ENCODE data around the gene IL22. TPM values are rescaled to one million over a fixed set of nuclear protein-coding genes. Genes with fewer than 3 reads are reported as not detected.

IL22 gene
- total RNA-seq, 1 experiment from 2014 or later: not detected

GRCh38 chr12:68264158-68264855, 10.9 kb upstream of the IL22 start:
- TF ChIP-seq GTF2I (CRISPR knock-in tag; conservative IDR thresholded peaks at IDR 0.05) (no peak), TEAD1 (CRISPR knock-in tag; IDR thresholded peaks at IDR 0.05) (no peak), IRF2 (CRISPR knock-in tag; IDR thresholded peaks at IDR 0.05; ENCODE audit: borderline replicate concordance, low read depth) (no peak), PREB (CRISPR knock-in tag; IDR thresholded peaks at IDR 0.05; ENCODE audit: borderline replicate concordance) (no peak)
- H3K27ac Mint-ChIP-seq: no peak overlapping the region

GRCh38 chr12:68263366-68263765, 10.0 kb upstream of the IL22 start:
- CTCF ChIA-PET: no interaction called here
- ATAC-seq: no peak
- Mint-ChIP-seq H3K4me3 (no peak overlapping the region), H3K9me3 (no peaks in the 10 kb centered on the region), H3K4me1 (peaks cover 17% of the 10 kb centered on the region), H3K36me3 (no peaks in the 10 kb centered on the region), H3K27me3 (ENCODE audit: low read depth) (no peaks in the 10 kb centered on the region), H3K27ac (no peak overlapping the region)
- no peak for DNase-seq (ENCODE audit: low spot score)
- POLR2A ChIA-PET: no interaction called here
- no peak for TF ChIP-seq E2F1 (CRISPR knock-in tag; IDR thresholded peaks at IDR 0.05)
- TF ChIP-seq TEAD4 (CRISPR knock-in tag; IDR thresholded peaks at IDR 0.05): no peak
- TF ChIP-seq ZNF121 (CRISPR knock-in tag; IDR thresholded peaks at IDR 0.05): no peak

More at GRCh38 chr12:68264158-68264855, 10.9 kb upstream of the IL22 start:
- POLR2A ChIA-PET: no interaction called here
- Mint-ChIP-seq H3K9me3 (no peaks in the 10 kb centered on the region), H3K36me3 (no peaks in the 10 kb centered on the region), H3K4me1 (peaks cover 16% of the 10 kb centered on the region), H3K4me3 (no peak overlapping the region), H3K27me3 (ENCODE audit: low read depth) (no peaks in the 10 kb centered on the region)
- DNase-seq (ENCODE audit: low spot score) (no peak), ATAC-seq (no peak)
- CTCF ChIA-PET: no interaction called here

- CTCF ChIA-PET: no interaction called here
- Mint-ChIP-seq H3K36me3 (no peaks in the 10 kb centered on the region), H3K9me3 (no peaks in the 10 kb centered on the region), H3K27ac (no peak overlapping the region), H3K4me3 (no peak overlapping the region), H3K4me1 (peaks cover 17% of the 10 kb centered on the region), H3K27me3 (ENCODE audit: low read depth) (no peaks in the 10 kb centered on the region)
- ATAC-seq (no peak), DNase-seq (ENCODE audit: low spot score) (no peak)
- no peak for TF ChIP-seq CREM (CRISPR knock-in tag; IDR thresholded peaks at IDR 0.05)
- POLR2A ChIA-PET: no interaction called here
Measured at GRCh38 chr12:68261896-68262295, 8.5 kb upstream of the IL22 start.

GRCh38 chr12:68260153-68260552, 6.7 kb upstream of the IL22 start:
- POLR2A ChIA-PET: no interaction called here
- TF ChIP-seq AFF4 (CRISPR knock-in tag; IDR thresholded peaks at IDR 0.05; ENCODE audit: borderline replicate concordance): no peak
- no peak for TF ChIP-seq NR3C1 (CRISPR knock-in tag; conservative IDR thresholded peaks at IDR 0.05; ENCODE audit: low read depth)
- no peak for TF ChIP-seq ZNF396 (CRISPR knock-in tag; IDR thresholded peaks at IDR 0.05; ENCODE audit: borderline replicate concordance)
- no peak for TF ChIP-seq ZNF423 (CRISPR knock-in tag; IDR thresholded peaks at IDR 0.05)
- TF ChIP-seq NR2C2 (CRISPR knock-in tag; IDR thresholded peaks at IDR 0.05): no peak
- TF ChIP-seq SOX15 (CRISPR knock-in tag; IDR thresholded peaks at IDR 0.05): no peak
- H3K4me3 Mint-ChIP-seq: no peak overlapping the region
- no peaks in the 10 kb centered on the region for H3K9me3 Mint-ChIP-seq
- H3K27ac Mint-ChIP-seq: no peak overlapping the region
- H3K27me3 Mint-ChIP-seq (ENCODE audit: low read depth): no peaks in the 10 kb centered on the region
- DNase-seq (ENCODE audit: low spot score) (no peak), ATAC-seq (no peak)
- H3K36me3 Mint-ChIP-seq: no peaks in the 10 kb centered on the region
- CTCF ChIA-PET: no interaction called here
- peaks cover 17% of the 10 kb centered on the region for H3K4me1 Mint-ChIP-seq
